Colonic mucosa (tissue), 4 donors: ENCODE measurements around the gene PCBP1. TPM values are rescaled to one million over a fixed set of nuclear protein-coding genes. Genes with fewer than 3 reads are reported as not detected.

Source experiments
- DNase-seq: peaks from one replicate; pipeline ENCODE4 v3.0.0-alpha.2; 2020
- H3K27ac ChIP-seq: fragments of 200-600 bp; one replicate; pipeline ENCODE4 v1.8.0; 2021
- H3K27me3 ChIP-seq: fragments of 200-600 bp; one replicate; pipeline ENCODE4 v1.8.0; 2021
- H3K36me3 ChIP-seq: fragments of 200-600 bp; one replicate; pipeline ENCODE4 v1.8.0; 2021
- H3K4me1 ChIP-seq: fragments of 200-600 bp; one replicate; pipeline ENCODE4 v1.8.0; 2021; ENCODE audit warnings: mild to moderate bottlenecking
- H3K4me3 ChIP-seq: fragments of 200-600 bp; one replicate; pipeline ENCODE4 v1.8.0; 2021
- H3K9ac ChIP-seq, 2 donors: one replicate each; pipeline ENCODE4 v1.7.0; 2013; ENCODE audit warnings: control low read depth in 2 of 2, low read depth in 2 of 2, low read length in 2 of 2
- H3K9me3 ChIP-seq: fragments of 200-600 bp; one replicate; pipeline ENCODE4 v1.8.0; 2021
- CTCF ChIP-seq: fragments of 200-600 bp; IDR thresholded peaks from one replicate; pipeline ENCODE4 v1.8.0; 2022; ENCODE audit warnings: antibody characterized with exemption, mild to moderate bottlenecking
- intact Hi-C: fragments of 100-400 bp; cut with DNase I; formaldehyde crosslinking; loops from one replicate; pipeline ENCODE4 v1.14.1; 2022
- total RNA-seq, 2 donors: library from RNA; stranded (reverse); fragmentation: NEBNext Ultra II Directional in 1 of 2; extraction: Animal tissue kit (Norgen Biotek cat#: 25700) in 1 of 2; gene quantifications; one replicate each; pipeline ENCODE4 v1.2.1, GENCODE V29; 2021
- donor health status: healthy.
- donor health status: DM: no; HTN: no; CAD: no.
- donor health status: DM: no; HTN: no; CAD: no.

PCBP1 gene
- total RNA-seq, 2 donors from 2014 or later, result 348 to 401 TPM

GRCh38 chr2:70123051-70123828 lies 36.0 kb downstream of the PCBP1 start:
- Histone ChIP-seq H3K27me3 (no peaks in the 10 kb centered on the region), H3K9me3 (no peaks in the 10 kb centered on the region), H3K27ac (peak overlapping the region; percentile 95), H3K36me3 (no peaks in the 10 kb centered on the region), H3K9ac (peak overlapping the region; percentile 26 to 97), H3K4me1 (peaks cover 6% of the 10 kb centered on the region), H3K4me3 (no peak overlapping the region)
- peak; percentile 72 for DNase-seq
- no peak for TF ChIP-seq CTCF
- intact Hi-C loops, result no loop called here

GRCh38 chr2:70123829-70124116 lies 36.5 kb downstream of the PCBP1 start:
- intact Hi-C loops, result no loop called here
- no peak for TF ChIP-seq CTCF
- H3K9me3 ChIP-seq, result no peaks in the 10 kb centered on the region
- peaks cover 6% of the 10 kb centered on the region for H3K4me1 ChIP-seq
- H3K4me3 ChIP-seq, result peak overlapping the region; percentile 41
- no peak for DNase-seq
- H3K27ac ChIP-seq, result peak overlapping the region; percentile 95
- H3K9ac ChIP-seq, result peak overlapping the region; percentile 97
- no peaks in the 10 kb centered on the region for H3K36me3 ChIP-seq
- H3K27me3 ChIP-seq, result no peaks in the 10 kb centered on the region

GRCh38 chr2:70124983-70125480 lies 37.8 kb downstream of the PCBP1 start:
- DNase-seq, result peak; percentile 69
- Histone ChIP-seq H3K4me3 (peak overlapping the region; percentile 41), H3K27me3 (no peaks in the 10 kb centered on the region), H3K36me3 (no peaks in the 10 kb centered on the region), H3K27ac (peak overlapping the region; percentile 95), H3K9ac (peak overlapping the region; percentile 97), H3K4me1 (peaks cover 6% of the 10 kb centered on the region), H3K9me3 (no peaks in the 10 kb centered on the region)
- TF ChIP-seq CTCF, result no peak
- intact Hi-C loops, result no loop called here

- DNase-seq, result no peak
- Histone ChIP-seq H3K27ac (peak overlapping the region; percentile 95), H3K4me3 (peak overlapping the region; percentile 41), H3K9ac (peak overlapping the region; percentile 97), H3K4me1 (peaks cover 6% of the 10 kb centered on the region), H3K9me3 (no peaks in the 10 kb centered on the region), H3K36me3 (no peaks in the 10 kb centered on the region), H3K27me3 (no peaks in the 10 kb centered on the region)
- intact Hi-C loops, result no loop called here
- no peak for TF ChIP-seq CTCF
Measured at GRCh38 chr2:70125498-70125898, 38.2 kb downstream of the PCBP1 start.

GRCh38 chr2:70126413-70126812 lies 39.1 kb downstream of the PCBP1 start:
- H3K27me3 ChIP-seq, result no peaks in the 10 kb centered on the region
- no peaks in the 10 kb centered on the region for H3K36me3 ChIP-seq
- TF ChIP-seq CTCF, result no peak
- H3K27ac ChIP-seq, result no peak overlapping the region
- H3K9ac ChIP-seq, result no peak overlapping the region
- H3K4me1 ChIP-seq, result peaks cover 6% of the 10 kb centered on the region
- intact Hi-C loops, result no loop called here
- no peak for DNase-seq
- no peaks in the 10 kb centered on the region for H3K9me3 ChIP-seq
- no peak overlapping the region for H3K4me3 ChIP-seq
